Ovary (tissue), 9 donors: Measurements from ENCODE around the gene ZP4. TPM values are rescaled to one million over a fixed set of nuclear protein-coding genes. Genes with fewer than 3 reads are reported as not detected.

Experiments used
- DNase-seq, 5 donors: peaks; one replicate each; pipeline ENCODE4 v3.0.0-alpha.2; 2019 to 2020
- H3K27ac ChIP-seq, 2 donors: fragments of 200-600 bp; one replicate each; pipeline versions ENCODE4 v1.5.1 to v1.8.0; 2019 to 2022
- H3K27me3 ChIP-seq: fragments of 200-600 bp; one replicate; pipeline ENCODE4 v1.8.0; 2022
- H3K36me3 ChIP-seq: fragments of 200-600 bp; sonication (generic); one replicate; pipeline ENCODE4 v1.5.1; 2019
- H3K4me1 ChIP-seq: one replicate; pipeline ENCODE4 v1.8.1; 2013; ENCODE audit warnings: mild to moderate bottlenecking, moderate library complexity; ENCODE audit not compliant: insufficient read depth
- H3K4me3 ChIP-seq: fragments of 200-600 bp; sonication (generic); one replicate; pipeline ENCODE4 v1.5.1; 2017
- H3K9me3 ChIP-seq, 2 donors: fragments of 200-600 bp in 1 of 2; sonication (generic) in 1 of 2; one replicate each; pipeline versions ENCODE4 v1.5.1 to v1.8.1; 2013 to 2019; ENCODE audit warnings: mild to moderate bottlenecking in 1 of 2, moderate library complexity in 1 of 2
- CTCF ChIP-seq, 3 donors: fragments of 450-650 bp in 2 of 3; fragments of 200-600 bp in 1 of 3; IDR thresholded peaks; one replicate each; pipeline versions ENCODE4 v1.5.1 to v1.8.0; 2016 to 2022; ENCODE audit warnings: antibody characterized with exemption in 3 of 3, mild to moderate bottlenecking in 1 of 3
- EP300 ChIP-seq: sonication (generic); formaldehyde crosslinking; IDR thresholded peaks from one replicate; pipeline ENCODE4 v1.6.1; 2017; ENCODE audit warnings: antibody characterized with exemption
- POLR2A ChIP-seq: fragments of 450-650 bp; IDR thresholded peaks from one replicate; pipeline ENCODE4 v1.6.1; 2017; ENCODE audit warnings: antibody characterized with exemption, mild to moderate bottlenecking, moderate library complexity
- WGBS, 3 donors: extraction: QIAGEN DNeasy Blood & Tissue Kit in 1 of 3; methylation state at CpG; one replicate each; pipeline versions ENCODE4 v1.1.5 to v1.1.7; 2013 to 2017; 5-methylcytosine and 5-hydroxymethylcytosine counted together
- intact Hi-C, 4 donors: fragments of 100-400 bp; cut with DNase I; formaldehyde crosslinking; loops; one replicate each; pipeline versions ENCODE4 v1.11.0 to v1.15.1; 2022 to 2023
- polyA plus RNA-seq, 2 donors: library from polyadenylated mRNA; stranded (reverse); fragments of 200-250 nt in 1 of 2; fragments of 350-450 nt in 1 of 2; fragmentation: Illumina TruSeq in 1 of 2; extraction: RNeasy Lipid Tissue Mini Kit (QIAGEN cat#74804) in 1 of 2; gene quantifications; one replicate each; pipeline ENCODE4 v1.2.3, GENCODE V29; 2013 to 2014
- total RNA-seq, 7 donors: library from RNA; depleted of rRNA in 2 of 7; stranded (reverse); fragments of >200 nt in 2 of 7; fragmentation: NEBNext Ultra II Directional in 3 of 7; extraction: Animal tissue kit (Norgen Biotek cat#: 25700) in 3 of 7; gene quantifications; one replicate each; pipeline versions ENCODE4 v1.1.0 to v1.2.4, GENCODE V29; 2016 to 2023
- donor health status: DM: no; HTN: no; CAD: no; lungs with moderate emphysema.
- donor health status: DM: no; HTN: no; CAD: no.
- donor health status: Bipolar disorder and iron deficiency.
- donor health status: DM: yes; HTN: yes; CAD: no.
- donor health status: DM: no; HTN: no; CAD: no.
- donor health status: DM: yes; HTN: yes; CAD: no.

Gene ZP4
- total and polyA plus RNA-seq, 9 donors: 0.13 to 1.1 TPM; not detected in 7

- intact Hi-C loops: no loop called here
- TF ChIP-seq CTCF (IDR thresholded peaks at IDR 0.05) (no peak), POLR2A (no peak), EP300 (no peak)
- WGBS, 3 donors: 70 to 76% (median 73%) methylated on average over 3 of the region's 3 CpGs
Observed at GRCh38 chr1:237841485-237841884, 49.2 kb downstream of the ZP4 start.

GRCh38 chr1:237838904-237839534 is 51.7 kb downstream of the ZP4 start:
- Histone ChIP-seq H3K36me3 (no peaks in the 10 kb centered on the region), H3K4me3 (no peak overlapping the region), H3K27me3 (no peaks in the 10 kb centered on the region), H3K4me1 (no peaks in the 10 kb centered on the region), H3K27ac (no peak overlapping the region), H3K9me3 (no peaks in the 10 kb centered on the region)
- intact Hi-C loops: no loop called here
- no peak for DNase-seq
- whole genome bisulfite sequencing, 3 donors: 90 to 96% (median 94%) methylated on average over 6 of the region's 6 CpGs
- TF ChIP-seq CTCF (IDR thresholded peaks at IDR 0.05) (no peak), POLR2A (no peak), EP300 (no peak)

More at GRCh38 chr1:237841485-237841884, 49.2 kb downstream of the ZP4 start:
- DNase-seq: no peak
- Histone ChIP-seq H3K4me3 (no peak overlapping the region), H3K9me3 (no peaks in the 10 kb centered on the region), H3K27me3 (no peaks in the 10 kb centered on the region), H3K27ac (no peak overlapping the region), H3K4me1 (no peaks in the 10 kb centered on the region), H3K36me3 (no peaks in the 10 kb centered on the region)

- Histone ChIP-seq H3K4me1 (no peaks in the 10 kb centered on the region), H3K36me3 (no peaks in the 10 kb centered on the region), H3K9me3 (no peaks in the 10 kb centered on the region), H3K4me3 (no peak overlapping the region), H3K27ac (no peak overlapping the region), H3K27me3 (no peaks in the 10 kb centered on the region)
- intact Hi-C loops: no loop called here
- TF ChIP-seq POLR2A: no peak
- no peak for TF ChIP-seq EP300
- no peak for TF ChIP-seq CTCF (IDR thresholded peaks at IDR 0.05)
- no peak for DNase-seq
- 56 to 82% (median 67%) methylated on average over 3 of the region's 3 CpGs for WGBS, 3 donors
Observed at GRCh38 chr1:237838320-237838719, 52.4 kb downstream of the ZP4 start.

GRCh38 chr1:237834461-237834860 is 56.3 kb downstream of the ZP4 start:
- intact Hi-C loops: no loop called here
- no peaks in the 10 kb centered on the region for H3K27me3 ChIP-seq
- no peaks in the 10 kb centered on the region for H3K36me3 ChIP-seq
- no peaks in the 10 kb centered on the region for H3K4me1 ChIP-seq
- WGBS, 3 donors: 74 to 84% (median 78%) methylated on average over 3 of the region's 3 CpGs
- H3K4me3 ChIP-seq: no peak overlapping the region
- TF ChIP-seq CTCF (IDR thresholded peaks at IDR 0.05) (no peak), EP300 (no peak), POLR2A (no peak)
- DNase-seq: no peak
- no peak overlapping the region for H3K27ac ChIP-seq
- H3K9me3 ChIP-seq: no peaks in the 10 kb centered on the region
